Thymus (tissue), 11 donors: ENCODE results near the gene RIPK1. TPM values are rescaled to one million over a fixed set of nuclear protein-coding genes. Genes with fewer than 3 reads are reported as not detected.
A peak's percentile ranks its signal among the peaks of the same experiment; 100 is the strongest.
"Not testable (repeated sequence)": the region's sequence is repeated elsewhere in the genome, so short reads cannot be mapped to it uniquely, and the experiment has no call there.

Experiments
- DNase-seq, 9 donors: peaks; one replicate each; pipeline ENCODE4 v3.0.0-alpha.2; 2013; ENCODE audit warnings: low spot score in 9 of 9, low read depth in 6 of 9, missing footprints in 1 of 9
- H3K27ac ChIP-seq, 2 donors: one replicate each; pipeline ENCODE4 v1.5.1; 2013; ENCODE audit warnings: control low read depth in 1 of 2, low read depth in 1 of 2, low read length in 1 of 2, mild to moderate bottlenecking in 1 of 2, moderate library complexity in 1 of 2
- H3K27me3 ChIP-seq, 2 donors: one replicate each; pipeline ENCODE4 v1.5.1; 2013; ENCODE audit warnings: low read length in 1 of 2; ENCODE audit not compliant: control insufficient read depth in 2 of 2, insufficient read depth in 1 of 2
- H3K36me3 ChIP-seq, 2 donors: one replicate each; pipeline ENCODE4 v1.5.1; 2013; ENCODE audit warnings: low read length in 1 of 2, mild to moderate bottlenecking in 1 of 2, moderate library complexity in 1 of 2; ENCODE audit not compliant: control insufficient read depth in 2 of 2, insufficient read depth in 2 of 2
- H3K4me1 ChIP-seq, 2 donors: one replicate each; pipeline ENCODE4 v1.5.1; 2013; ENCODE audit warnings: low read length in 2 of 2; ENCODE audit not compliant: control insufficient read depth in 2 of 2, insufficient read depth in 2 of 2
- H3K4me3 ChIP-seq, 2 donors: one replicate each; pipeline ENCODE4 v1.5.1; 2013; ENCODE audit warnings: low read length in 2 of 2, control low read depth in 1 of 2, mild to moderate bottlenecking in 1 of 2
- H3K9me3 ChIP-seq, 2 donors: one replicate each; pipeline ENCODE4 v1.5.1; 2013; ENCODE audit warnings: low read length in 1 of 2, mild to moderate bottlenecking in 1 of 2; ENCODE audit not compliant: control insufficient read depth in 2 of 2, insufficient read depth in 1 of 2
- WGBS: extraction: QIAGEN DNeasy Blood & Tissue Kit; methylation state at CpG from one replicate; pipeline ENCODE4 v1.1.7; 2013; 5-methylcytosine and 5-hydroxymethylcytosine counted together
- polyA plus RNA-seq: library from polyadenylated mRNA; stranded (reverse); fragments of 200-250 nt; gene quantifications from one replicate; pipeline ENCODE4 v1.2.3, GENCODE V29; 2013
- total RNA-seq: library from RNA; stranded (reverse); fragments of 120-200 nt; gene quantifications from one replicate; pipeline ENCODE4 v1.2.4, GENCODE V29; 2013
- donor health status: healthy.

Gene RIPK1
- total and polyA plus RNA-seq, 2 donors: 15.5 to 25.2 TPM

GRCh38 chr6:3133515-3133914 is 65.2 kb downstream of the RIPK1 start:
- Histone ChIP-seq H3K9me3 (no peaks in the 10 kb centered on the region), H3K4me3 (no peak overlapping the region), H3K36me3 (peaks cover 0 to 11% of the 10 kb centered on the region in 2 donors), H3K27ac (no peak overlapping the region), H3K4me1 (peaks cover 0 to under 1% of the 10 kb centered on the region in 2 donors), H3K27me3 (no peaks in the 10 kb centered on the region)
- WGBS: 98% methylated on average over 9 of the region's 9 CpGs
- DNase-seq: no peak

- H3K4me1 ChIP-seq: peaks cover 7 to 12% of the 10 kb centered on the region in 2 donors
- no peak overlapping the region for H3K4me3 ChIP-seq
- WGBS: 98% methylated on average over 13 of the region's 13 CpGs
- no peak for DNase-seq
- H3K27ac ChIP-seq: no peak overlapping the region
- no peaks in the 10 kb centered on the region for H3K9me3 ChIP-seq
- no peaks in the 10 kb centered on the region for H3K27me3 ChIP-seq
- peaks cover 3 to 19% of the 10 kb centered on the region in 2 donors for H3K36me3 ChIP-seq
Observed at GRCh38 chr6:3135668-3136291, 67.5 kb downstream of the RIPK1 start.

- H3K4me1 ChIP-seq: peaks cover 7 to 12% of the 10 kb centered on the region in 2 donors
- 97% methylated on average over 8 of the region's 8 CpGs for WGBS
- no peak overlapping the region for H3K27ac ChIP-seq
- no peaks in the 10 kb centered on the region for H3K9me3 ChIP-seq
- H3K4me3 ChIP-seq: no peak overlapping the region
- DNase-seq: no peak
- H3K27me3 ChIP-seq: no peaks in the 10 kb centered on the region
- H3K36me3 ChIP-seq: peaks cover 3 to 19% of the 10 kb centered on the region in 2 donors
Observed at GRCh38 chr6:3136292-3137011, 68.2 kb downstream of the RIPK1 start.

GRCh38 chr6:3137057-3137777 is 68.9 kb downstream of the RIPK1 start:
- H3K9me3 ChIP-seq: no peaks in the 10 kb centered on the region
- H3K4me3 ChIP-seq: no peak overlapping the region
- H3K27ac ChIP-seq: no peak overlapping the region
- H3K4me1 ChIP-seq: peaks cover 7 to 12% of the 10 kb centered on the region in 2 donors
- 98% methylated on average over 12 of the region's 12 CpGs for WGBS
- H3K27me3 ChIP-seq: no peaks in the 10 kb centered on the region
- H3K36me3 ChIP-seq: peaks cover 3 to 19% of the 10 kb centered on the region in 2 donors
- no peak for DNase-seq

GRCh38 chr6:3137873-3138272 is 69.6 kb downstream of the RIPK1 start:
- not testable (repeated sequence) for H3K27me3 ChIP-seq, H3K4me3 ChIP-seq, H3K27ac ChIP-seq, H3K9me3 ChIP-seq, DNase-seq
- WGBS: 98% methylated on average over 6 of the region's 6 CpGs
- Histone ChIP-seq H3K4me1 (peaks cover 7 to 12% of the 10 kb centered on the region in 2 donors), H3K36me3 (peaks cover 3 to 19% of the 10 kb centered on the region in 2 donors)

- DNase-seq: no peak
- no peaks in the 10 kb centered on the region for H3K27me3 ChIP-seq
- H3K9me3 ChIP-seq: no peaks in the 10 kb centered on the region
- H3K4me1 ChIP-seq: peaks cover 7 to 12% of the 10 kb centered on the region in 2 donors
- WGBS: 99% methylated on average over 1 of the region's 1 CpG
- no peak overlapping the region for H3K27ac ChIP-seq
- no peak overlapping the region for H3K4me3 ChIP-seq
- peaks cover 3 to 21% of the 10 kb centered on the region in 2 donors for H3K36me3 ChIP-seq
Observed at GRCh38 chr6:3138341-3138740, 70.0 kb downstream of the RIPK1 start.

GRCh38 chr6:3139090-3139903 is 71.0 kb downstream of the RIPK1 start:
- 42% methylated on average over 14 of the region's 14 CpGs for WGBS
- Histone ChIP-seq H3K9me3 (no peaks in the 10 kb centered on the region), H3K27ac (peak overlapping the region; percentile 26 to 37), H3K36me3 (peaks cover 3 to 24% of the 10 kb centered on the region in 2 donors), H3K4me3 (no peak overlapping the region), H3K27me3 (no peaks in the 10 kb centered on the region), H3K4me1 (peaks cover 7 to 12% of the 10 kb centered on the region in 2 donors)
- peak in 3 of 9 donors; percentile 25 to 71 (median 43) for DNase-seq

GRCh38 chr6:3140201-3140600 is 71.9 kb downstream of the RIPK1 start:
- Histone ChIP-seq H3K9me3 (no peaks in the 10 kb centered on the region), H3K27me3 (no peaks in the 10 kb centered on the region), H3K4me3 (no peak overlapping the region), H3K27ac (no peak overlapping the region), H3K36me3 (peaks cover 7 to 24% of the 10 kb centered on the region in 2 donors), H3K4me1 (peaks cover 7 to 12% of the 10 kb centered on the region in 2 donors)
- DNase-seq: no peak
- WGBS: 98% methylated on average over 20 of the region's 20 CpGs
